Measurements from ENCODE around the gene FTO. TPM values are rescaled to one million over a fixed set of nuclear protein-coding genes. Genes with fewer than 3 reads are reported as not detected.
"Not testable (repeated sequence)": the region's sequence is repeated elsewhere in the genome, so short reads cannot be mapped to it uniquely, and the experiment has no call there.

Gene FTO
- total RNA-seq, 1 donor = 40.1 TPM

DNA sequence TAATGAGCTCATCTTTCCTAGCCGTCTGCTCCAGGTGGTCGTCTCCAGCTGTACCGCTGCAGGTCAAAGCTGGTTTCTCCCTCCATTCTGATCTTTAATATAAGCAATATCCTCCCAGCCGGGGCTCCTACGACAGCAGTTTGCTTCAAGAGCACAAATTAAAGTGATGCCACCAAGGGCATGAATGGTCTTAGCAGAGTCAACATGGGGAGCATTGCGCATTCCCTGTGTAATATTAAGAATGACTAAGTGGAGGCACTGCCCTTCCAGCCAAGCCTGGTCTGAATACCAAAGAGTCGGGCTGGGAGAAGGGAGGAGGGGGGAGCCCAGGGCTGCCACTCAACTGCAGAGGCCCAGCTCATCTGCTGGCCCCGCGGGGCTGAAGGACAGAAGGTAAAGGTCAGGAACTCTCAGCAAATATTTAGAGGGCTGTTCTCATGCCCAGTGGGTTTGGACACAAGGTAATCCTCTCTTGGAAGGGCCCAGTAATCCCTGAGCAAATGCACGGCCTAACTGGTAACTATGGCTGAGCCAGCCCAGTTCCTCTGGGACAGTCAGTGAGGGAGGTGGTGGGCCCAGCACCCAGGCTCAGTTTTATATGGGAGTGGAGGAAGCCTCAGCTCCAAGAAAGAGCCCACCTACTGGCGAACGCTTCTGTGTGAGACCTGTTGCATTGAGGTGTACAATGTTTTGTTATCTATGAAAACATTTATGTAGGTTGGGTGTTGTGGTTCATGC is 461.4 kb downstream of the FTO start:
- no peak for DNase-seq (ENCODE audit: low read depth in 2 of 3, low spot score in 2 of 3)

DNA sequence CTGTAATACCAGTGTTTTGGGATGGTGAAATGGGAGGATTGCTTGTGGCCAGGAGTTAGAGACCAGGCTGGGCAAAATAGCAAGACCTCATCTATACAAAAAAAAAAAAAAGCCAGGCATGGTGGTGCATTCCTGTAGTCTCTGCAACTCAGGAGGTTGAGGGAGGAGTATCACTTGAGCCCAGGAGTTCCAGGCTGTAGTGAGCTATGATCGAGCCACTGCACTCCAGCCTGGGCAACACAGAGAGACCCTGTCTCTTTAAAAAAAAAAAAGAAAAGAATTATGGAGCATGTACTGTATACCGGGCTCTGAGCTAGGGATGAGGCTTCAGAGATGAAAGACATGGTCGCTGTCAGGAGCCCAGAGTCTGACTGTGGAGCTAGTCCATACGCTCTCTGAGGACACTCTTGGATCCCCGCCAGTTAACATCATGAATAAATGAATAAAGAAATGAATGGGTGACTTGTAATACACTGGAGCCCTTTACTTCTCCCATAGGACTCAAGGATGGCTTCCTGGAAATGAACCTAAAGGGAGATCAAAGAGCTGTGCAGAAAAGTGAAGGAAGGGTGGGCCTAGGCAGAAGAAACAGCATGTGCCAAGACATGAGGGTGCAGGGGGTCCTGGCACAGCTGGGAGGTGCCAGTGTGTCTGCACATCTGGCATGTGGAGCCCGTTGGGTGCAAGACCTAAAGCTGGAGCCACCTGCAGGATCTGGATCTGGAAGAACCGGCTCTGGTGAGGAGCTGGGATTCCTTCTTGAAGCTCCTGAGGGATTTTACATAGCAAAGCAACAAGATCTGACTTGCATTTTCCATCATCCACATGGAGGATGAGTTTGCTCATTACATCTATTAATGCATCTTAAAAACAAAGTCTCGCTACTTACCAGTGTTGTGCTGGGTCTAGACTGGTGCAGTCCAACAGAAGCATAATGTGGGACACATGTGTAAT is 462.2 kb downstream of the FTO start:
- DNase-seq (ENCODE audit: low read depth in 2 of 3, low spot score in 2 of 3) = no peak

DNA sequence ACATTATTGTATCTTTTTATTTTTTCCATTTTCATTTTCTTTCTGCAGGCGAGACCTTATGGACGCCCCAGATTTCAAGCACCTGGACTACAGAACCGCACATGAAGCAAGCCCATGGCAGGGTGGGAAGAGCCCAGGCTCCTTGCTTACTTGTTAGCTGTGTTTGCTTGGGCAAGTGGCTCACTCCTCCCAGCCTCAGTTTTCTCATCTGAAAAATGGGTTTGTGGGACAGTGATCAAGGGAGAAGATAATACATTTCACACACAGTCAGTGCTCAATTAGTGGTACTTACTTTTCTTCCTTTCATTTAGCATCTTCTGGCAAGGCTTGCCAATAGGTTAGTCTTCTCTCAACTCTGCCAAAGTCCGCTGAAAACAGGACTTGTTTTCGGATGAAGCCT is 465.2 kb downstream of the FTO start:
- no peak for DNase-seq (ENCODE audit: low read depth in 2 of 3, low spot score in 2 of 3)

- peak in 1 of 3 donors; percentile 17 for DNase-seq (ENCODE audit: low read depth in 2 of 3, low spot score in 2 of 3)
Measured at GRCh38 chr16:54171626-54172537, 467.9 kb downstream of the FTO start.

- DNase-seq (ENCODE audit: low read depth in 2 of 3, low spot score in 2 of 3) = no peak
Measured at GRCh38 chr16:54173490-54173889, 469.5 kb downstream of the FTO start.

DNA sequence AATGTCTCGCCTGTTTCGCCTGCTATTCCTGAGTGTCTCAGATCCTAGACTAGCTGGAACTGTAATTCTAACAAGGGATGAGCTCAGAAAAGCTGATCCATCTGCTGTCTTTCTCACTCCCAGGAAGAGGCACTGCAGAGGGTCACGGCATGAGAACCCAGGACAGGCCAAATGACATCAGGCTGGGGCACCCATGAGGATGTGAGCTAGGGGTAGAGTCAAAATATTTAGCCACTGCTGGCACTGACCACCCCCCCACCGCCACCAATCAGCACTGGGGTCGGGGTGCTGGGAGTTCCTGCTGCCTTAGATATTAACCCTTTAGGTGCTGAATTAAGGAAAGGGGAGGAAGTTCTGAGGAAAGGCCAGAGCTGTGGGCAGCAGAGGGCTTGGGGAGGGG is 470.2 kb downstream of the FTO start:
- DNase-seq (ENCODE audit: low read depth in 2 of 3, low spot score in 2 of 3) = no peak

DNA sequence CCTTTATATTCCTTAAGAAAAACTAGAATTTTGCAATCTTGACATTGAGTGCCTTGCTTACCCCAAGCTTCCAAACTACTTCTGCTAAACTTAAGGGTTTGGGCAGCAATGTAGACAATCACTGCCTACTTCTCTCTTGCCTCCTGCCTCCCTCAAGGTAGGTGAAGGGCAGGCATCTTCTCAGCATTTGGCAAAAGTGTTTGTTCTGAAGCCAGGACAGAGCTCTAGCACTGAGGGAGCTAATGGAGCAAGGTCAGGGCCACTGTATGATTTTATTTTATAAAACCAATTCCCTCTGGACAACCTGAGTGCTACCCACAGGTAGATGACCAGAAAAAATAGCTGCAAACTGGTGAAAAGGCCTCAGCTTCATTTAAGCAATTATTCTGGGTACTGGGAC is 470.8 kb downstream of the FTO start:
- DNase-seq (ENCODE audit: low read depth in 2 of 3, low spot score in 2 of 3) = no peak

GRCh38 chr16:54175169-54175551 is 471.2 kb downstream of the FTO start:
- no peak for DNase-seq (ENCODE audit: low read depth in 2 of 3, low spot score in 2 of 3)

GRCh38 chr16:54175552-54176375 is 471.8 kb downstream of the FTO start:
- DNase-seq (ENCODE audit: low read depth in 2 of 3, low spot score in 2 of 3) = no peak

DNA sequence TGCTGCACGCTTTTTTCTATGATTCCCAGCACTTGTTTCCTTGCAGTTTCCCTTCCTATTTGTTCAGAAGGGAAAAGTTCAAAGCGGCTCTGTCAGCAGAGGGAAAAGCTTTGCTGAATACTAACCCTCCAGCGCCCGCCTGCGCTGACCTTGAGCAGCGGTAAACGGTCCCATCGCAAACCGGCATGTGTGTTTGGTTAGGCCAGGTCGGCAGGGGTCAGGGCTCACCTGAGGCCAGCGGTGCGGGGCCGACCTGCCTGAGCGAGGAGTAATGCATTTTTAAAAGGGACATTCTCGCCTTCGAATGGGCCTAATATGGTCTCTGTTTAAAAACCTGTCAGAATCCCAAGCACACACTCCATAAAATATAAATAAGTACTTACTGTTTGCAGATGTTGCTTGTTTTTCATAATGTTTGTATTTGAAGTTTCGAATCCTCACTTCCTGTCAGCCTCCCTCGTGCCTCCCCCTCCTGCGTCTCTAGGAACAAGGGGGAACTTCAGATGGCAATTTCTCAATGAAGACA is 472.5 kb downstream of the FTO start:
- no peak for DNase-seq (ENCODE audit: low read depth in 2 of 3, low spot score in 2 of 3)

- no peak for DNase-seq (ENCODE audit: low read depth in 2 of 3, low spot score in 2 of 3)
Measured at GRCh38 chr16:54177052-54177861, 473.3 kb downstream of the FTO start.

GRCh38 chr16:54177862-54178477 is 474.0 kb downstream of the FTO start:
- DNase-seq (ENCODE audit: low read depth in 2 of 3, low spot score in 2 of 3) = no peak

- no peak for DNase-seq (ENCODE audit: low read depth in 2 of 3, low spot score in 2 of 3)
Measured at GRCh38 chr16:54178478-54178976, 474.6 kb downstream of the FTO start.

GRCh38 chr16:54180421-54181359 is 476.7 kb downstream of the FTO start:
- no peak for DNase-seq (ENCODE audit: low read depth in 2 of 3, low spot score in 2 of 3)

DNA sequence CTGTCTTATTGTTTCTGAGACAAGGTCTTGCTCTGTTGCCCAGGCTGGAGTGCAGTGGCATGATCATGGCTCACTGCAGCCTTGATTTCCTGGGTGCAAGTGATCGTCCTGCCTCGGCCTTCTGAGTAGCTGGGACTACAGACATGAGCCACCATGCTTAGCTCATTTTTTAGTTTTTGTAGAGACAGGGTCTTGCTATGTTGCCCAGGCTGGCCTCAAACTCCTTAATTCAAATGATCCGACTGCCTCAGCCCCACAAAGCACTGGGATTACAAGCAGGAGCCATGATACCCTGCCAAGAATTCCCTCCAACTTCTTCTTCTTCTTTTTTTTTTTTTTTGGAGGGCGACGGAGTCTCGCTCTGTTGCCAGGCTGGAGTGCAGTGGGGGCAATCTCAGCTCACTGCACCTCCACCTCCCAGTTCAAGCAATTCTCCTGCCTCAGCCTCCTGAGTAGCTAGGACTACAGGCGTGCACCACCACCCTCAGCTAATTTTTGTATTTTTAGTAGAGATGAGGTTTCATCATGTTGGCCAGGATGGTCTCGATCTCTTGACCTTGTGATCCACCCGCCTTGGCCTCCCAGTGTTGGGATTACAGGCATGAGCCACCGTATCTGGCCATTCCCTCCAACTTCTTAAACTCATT is 477.9 kb downstream of the FTO start:
- not testable (repeated sequence) for DNase-seq (ENCODE audit: low read depth in 2 of 3, low spot score in 2 of 3)

DNA sequence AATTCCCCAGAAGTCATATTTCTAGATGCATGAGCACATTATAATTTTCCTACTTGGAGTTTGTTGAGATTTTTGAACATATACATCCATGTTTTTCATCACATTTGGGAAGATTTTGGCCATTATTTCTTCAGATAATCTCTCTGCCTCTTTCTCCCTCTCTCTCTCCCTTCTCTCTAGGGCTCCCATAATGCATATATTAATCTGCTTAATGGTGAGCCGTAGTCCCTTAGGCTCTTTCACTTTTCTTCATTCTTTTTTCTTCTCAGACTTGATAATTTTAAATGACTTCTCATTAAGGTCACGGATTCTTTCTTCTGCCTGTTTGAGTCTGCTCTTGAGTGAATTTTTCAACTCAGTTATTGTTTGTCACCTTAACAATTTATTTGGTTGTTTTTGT is 481.1 kb downstream of the FTO start:
- no peak for DNase-seq (ENCODE audit: low read depth in 2 of 3, low spot score in 2 of 3)

- no peak for DNase-seq (ENCODE audit: low read depth in 2 of 3, low spot score in 2 of 3)
Measured at GRCh38 chr16:54191163-54191562, 487.2 kb downstream of the FTO start.

Data from hematopoietic multipotent progenitor cell (in vitro differentiated cells).